Esophagus (tissue), 2 donors: ENCODE results near the gene GPR34. TPM values are rescaled to one million over a fixed set of nuclear protein-coding genes. Genes with fewer than 3 reads are reported as not detected.

Source experiments
- H3K27ac ChIP-seq, 2 donors: one replicate each; pipeline ENCODE4 v1.5.1; 2013; ENCODE audit warnings: low read depth in 2 of 2, mild to moderate bottlenecking in 2 of 2, inconsistent platforms in 1 of 2, low read length in 1 of 2, moderate library complexity in 1 of 2
- H3K27me3 ChIP-seq, 2 donors: one replicate each; pipeline ENCODE4 v1.6.1; 2013; ENCODE audit warnings: low read length in 2 of 2, control low read depth in 1 of 2, mild to moderate bottlenecking in 1 of 2; ENCODE audit not compliant: insufficient read depth in 2 of 2, control insufficient read depth in 1 of 2
- H3K36me3 ChIP-seq, 2 donors: one replicate each; pipeline ENCODE4 v1.6.1; 2013; ENCODE audit warnings: low read length in 1 of 2; ENCODE audit not compliant: control insufficient read depth in 2 of 2, insufficient read depth in 2 of 2
- H3K4me1 ChIP-seq, 2 donors: one replicate each; pipeline ENCODE4 v1.6.1; 2013; ENCODE audit warnings: low read length in 1 of 2; ENCODE audit not compliant: control insufficient read depth in 2 of 2, insufficient read depth in 2 of 2
- H3K4me3 ChIP-seq, 2 donors: one replicate each; pipeline ENCODE4 v1.5.1; 2013; ENCODE audit warnings: low read length in 2 of 2, mild to moderate bottlenecking in 2 of 2, low read depth in 1 of 2, moderate library complexity in 1 of 2
- H3K9me3 ChIP-seq, 2 donors: one replicate each; pipeline ENCODE4 v1.6.1; 2013; ENCODE audit warnings: mild to moderate bottlenecking in 2 of 2, low read depth in 1 of 2, low read length in 1 of 2, moderate library complexity in 1 of 2; ENCODE audit not compliant: control insufficient read depth in 2 of 2, insufficient read depth in 1 of 2
- WGBS, 2 donors: extraction: QIAGEN DNeasy Blood & Tissue Kit; methylation state at CpG; one replicate each; pipeline ENCODE4 v1.1.7; 2013; 5-methylcytosine and 5-hydroxymethylcytosine counted together
- polyA plus RNA-seq, 2 donors: library from polyadenylated mRNA; stranded (reverse); fragments of 200-250 nt; gene quantifications; one replicate each; pipeline ENCODE4 v1.2.3, GENCODE V29; 2013
- donor health status: healthy with polysubstance abuse.
- donor health status: Bipolar disorder and iron deficiency.

GPR34 gene
- polyA plus RNA-seq, 2 donors, result 0.65 to 0.76 TPM

- H3K4me3 ChIP-seq, result no peak overlapping the region
- no peak overlapping the region for H3K27ac ChIP-seq
- no peaks in the 10 kb centered on the region for H3K9me3 ChIP-seq
Measured at GRCh38 chrX:41689711-41690110, 938 bp downstream of the GPR34 start.

GRCh38 chrX:41692162-41692749, 3.5 kb downstream of the GPR34 start:
- H3K27ac ChIP-seq, result no peak overlapping the region
- H3K9me3 ChIP-seq, result no peaks in the 10 kb centered on the region
- no peaks in the 10 kb centered on the region for H3K4me1 ChIP-seq
- H3K27me3 ChIP-seq, result no peaks in the 10 kb centered on the region
- 58 to 68% methylated on average over 1 of the region's 1 CpG for WGBS, 2 donors
- no peaks in the 10 kb centered on the region for H3K36me3 ChIP-seq
- no peak overlapping the region for H3K4me3 ChIP-seq

More at GRCh38 chrX:41689711-41690110, 938 bp downstream of the GPR34 start:
- Histone ChIP-seq H3K36me3 (no peaks in the 10 kb centered on the region), H3K27me3 (peaks cover 0 to 3% of the 10 kb centered on the region in 2 donors), H3K4me1 (no peaks in the 10 kb centered on the region)
- WGBS, 2 donors, result 87 to 90% methylated on average over 3 of the region's 3 CpGs

- 71 to 96% methylated on average over 3 of the region's 3 CpGs for WGBS, 2 donors
- H3K4me3 ChIP-seq, result no peak overlapping the region
- H3K36me3 ChIP-seq, result no peaks in the 10 kb centered on the region
- H3K27ac ChIP-seq, result no peak overlapping the region
- H3K27me3 ChIP-seq, result no peaks in the 10 kb centered on the region
- H3K9me3 ChIP-seq, result no peaks in the 10 kb centered on the region
- no peaks in the 10 kb centered on the region for H3K4me1 ChIP-seq
Measured at GRCh38 chrX:41693024-41693423, 4.3 kb downstream of the GPR34 start.

- H3K9me3 ChIP-seq, result no peaks in the 10 kb centered on the region
- 66 to 83% methylated on average over 7 of the region's 7 CpGs for WGBS, 2 donors
- H3K27me3 ChIP-seq, result no peaks in the 10 kb centered on the region
- H3K27ac ChIP-seq, result no peak overlapping the region
- H3K4me3 ChIP-seq, result no peak overlapping the region
- no peaks in the 10 kb centered on the region for H3K36me3 ChIP-seq
- H3K4me1 ChIP-seq, result no peaks in the 10 kb centered on the region
Measured at GRCh38 chrX:41695426-41695825, 6.7 kb downstream of the GPR34 start.

GRCh38 chrX:41703574-41704029, 14.8 kb downstream of the GPR34 start:
- Histone ChIP-seq H3K36me3 (no peaks in the 10 kb centered on the region), H3K27me3 (no peaks in the 10 kb centered on the region), H3K27ac (no peak overlapping the region), H3K4me3 (no peak overlapping the region), H3K4me1 (no peaks in the 10 kb centered on the region), H3K9me3 (no peaks in the 10 kb centered on the region)

GRCh38 chrX:41705042-41705441, 16.3 kb downstream of the GPR34 start:
- WGBS, 2 donors, result 88 to 100% methylated on average over 1 of the region's 1 CpG
- Histone ChIP-seq H3K9me3 (no peaks in the 10 kb centered on the region), H3K27ac (no peak overlapping the region), H3K27me3 (no peaks in the 10 kb centered on the region), H3K4me1 (no peaks in the 10 kb centered on the region), H3K4me3 (no peak overlapping the region), H3K36me3 (no peaks in the 10 kb centered on the region)

GRCh38 chrX:41705680-41706374, 17.1 kb downstream of the GPR34 start:
- Histone ChIP-seq H3K36me3 (no peaks in the 10 kb centered on the region), H3K27me3 (no peaks in the 10 kb centered on the region), H3K9me3 (no peaks in the 10 kb centered on the region), H3K27ac (no peak overlapping the region), H3K4me1 (no peaks in the 10 kb centered on the region), H3K4me3 (no peak overlapping the region)
- WGBS, 2 donors, result 74 to 75% methylated on average over 3 of the region's 3 CpGs

GRCh38 chrX:41707218-41707617, 18.4 kb downstream of the GPR34 start:
- Histone ChIP-seq H3K4me3 (no peak overlapping the region), H3K4me1 (no peaks in the 10 kb centered on the region), H3K27ac (no peak overlapping the region), H3K27me3 (no peaks in the 10 kb centered on the region), H3K36me3 (no peaks in the 10 kb centered on the region), H3K9me3 (no peaks in the 10 kb centered on the region)
- 70 to 91% methylated on average over 1 of the region's 1 CpG for WGBS, 2 donors

GRCh38 chrX:41708486-41708885, 19.7 kb downstream of the GPR34 start:
- Histone ChIP-seq H3K27me3 (no peaks in the 10 kb centered on the region), H3K27ac (no peak overlapping the region), H3K36me3 (no peaks in the 10 kb centered on the region), H3K4me1 (no peaks in the 10 kb centered on the region), H3K4me3 (no peak overlapping the region), H3K9me3 (no peaks in the 10 kb centered on the region)
- 63 to 88% methylated on average over 3 of the region's 3 CpGs for WGBS, 2 donors
